Stimulated activated CD8-positive, alpha-beta memory T cell treated with anti-CD3 and anti-CD28 coated beads, Interleukin-15, amount 100 ng/mL, for 24 hours (primary cell): Measurements from ENCODE around the gene HYPK.

ENCODE experiments used
- DNase-seq: peaks from one replicate; pipeline ENCODE4 v3.0.0-alpha.2; 2020; ENCODE audit warnings: low read depth

Gene HYPK, protein sequence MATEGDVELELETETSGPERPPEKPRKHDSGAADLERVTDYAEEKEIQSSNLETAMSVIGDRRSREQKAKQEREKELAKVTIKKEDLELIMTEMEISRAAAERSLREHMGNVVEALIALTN

DNA sequence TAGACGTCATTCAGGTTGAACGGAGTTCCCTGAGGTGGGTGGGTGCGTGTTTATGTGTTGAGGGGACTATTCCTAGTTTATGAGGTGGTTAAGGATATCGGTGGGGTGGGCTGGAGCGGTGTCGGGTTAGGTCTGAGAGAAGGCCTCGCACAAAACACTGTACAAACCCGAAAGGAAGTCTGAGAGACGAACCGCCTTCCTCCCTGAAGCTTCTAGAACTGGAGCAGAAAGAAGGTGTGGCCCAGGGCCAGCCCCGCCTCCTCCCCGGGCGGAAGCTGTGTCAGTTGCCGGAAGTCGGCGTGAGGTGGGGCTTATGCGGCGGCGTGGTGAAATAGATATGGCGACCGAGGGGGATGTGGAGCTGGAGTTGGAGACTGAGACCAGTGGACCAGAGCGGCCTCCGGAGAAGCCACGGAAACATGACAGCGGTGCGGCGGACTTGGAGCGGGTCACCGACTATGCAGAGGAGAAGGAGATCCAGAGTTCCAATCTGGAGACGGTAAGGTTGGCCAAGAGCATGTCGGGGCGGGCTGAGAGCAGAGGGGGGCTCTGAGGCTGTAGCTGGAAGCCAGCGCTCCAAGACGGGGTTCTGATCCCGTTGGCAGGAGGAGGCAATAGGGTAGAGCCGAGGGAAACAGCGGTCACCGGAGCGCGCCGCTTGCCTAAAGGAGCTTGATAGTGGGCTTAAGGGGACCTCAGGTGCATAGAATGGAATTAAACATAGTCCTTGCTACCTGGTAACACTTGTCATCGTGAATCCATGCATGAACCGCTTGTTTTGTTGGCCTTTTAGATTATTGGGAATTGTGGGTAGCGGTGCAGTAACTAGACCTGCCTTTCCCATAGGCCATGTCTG lies at the start of gene HYPK:
HYPK (plus strand) TSS at position 314 of the 856 bp plus-strand sequence; CDS start at position 338, 24 bp downstream.
- peak; percentile 66 for DNase-seq

DNA sequence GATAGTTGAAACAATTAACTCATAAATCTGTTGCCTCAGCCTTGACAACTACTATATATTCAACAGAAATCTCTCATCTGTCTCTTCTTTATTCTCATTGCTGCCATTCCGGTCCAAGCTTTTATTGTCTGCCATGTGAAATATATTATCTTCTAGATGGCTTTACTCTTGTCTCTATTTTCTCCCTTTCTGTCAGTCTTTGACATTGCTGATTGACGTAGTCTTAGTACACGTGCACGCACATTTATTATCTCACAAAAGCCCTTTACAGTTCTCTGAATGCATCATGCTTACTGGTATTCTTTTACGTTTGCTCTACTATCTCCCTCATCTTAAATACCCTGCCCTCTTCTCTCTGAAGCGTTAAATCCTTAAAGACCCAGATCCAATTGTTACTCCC lies 48.5 kb upstream of the HYPK start:
- DNase-seq, result no peak

DNA sequence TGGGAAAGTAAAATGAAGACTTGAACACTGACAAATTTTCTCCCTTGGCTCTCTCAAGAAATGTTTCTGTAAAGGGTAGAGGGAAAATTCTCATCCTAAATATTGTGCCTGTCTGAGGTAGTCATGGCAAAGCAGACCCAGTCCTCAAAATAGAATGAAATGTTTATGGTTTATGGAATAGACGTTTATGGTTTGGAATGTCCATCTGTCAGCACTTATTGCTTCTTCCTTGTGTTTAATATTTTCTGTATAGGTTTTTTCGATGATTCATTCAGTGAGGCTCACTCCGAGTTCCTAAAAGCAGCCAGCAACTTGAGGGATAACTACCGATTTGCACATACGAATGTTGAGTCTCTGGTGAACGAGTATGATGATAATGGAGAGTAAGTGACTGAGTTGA lies 37.6 kb upstream of the HYPK start:
- no peak for DNase-seq

DNA sequence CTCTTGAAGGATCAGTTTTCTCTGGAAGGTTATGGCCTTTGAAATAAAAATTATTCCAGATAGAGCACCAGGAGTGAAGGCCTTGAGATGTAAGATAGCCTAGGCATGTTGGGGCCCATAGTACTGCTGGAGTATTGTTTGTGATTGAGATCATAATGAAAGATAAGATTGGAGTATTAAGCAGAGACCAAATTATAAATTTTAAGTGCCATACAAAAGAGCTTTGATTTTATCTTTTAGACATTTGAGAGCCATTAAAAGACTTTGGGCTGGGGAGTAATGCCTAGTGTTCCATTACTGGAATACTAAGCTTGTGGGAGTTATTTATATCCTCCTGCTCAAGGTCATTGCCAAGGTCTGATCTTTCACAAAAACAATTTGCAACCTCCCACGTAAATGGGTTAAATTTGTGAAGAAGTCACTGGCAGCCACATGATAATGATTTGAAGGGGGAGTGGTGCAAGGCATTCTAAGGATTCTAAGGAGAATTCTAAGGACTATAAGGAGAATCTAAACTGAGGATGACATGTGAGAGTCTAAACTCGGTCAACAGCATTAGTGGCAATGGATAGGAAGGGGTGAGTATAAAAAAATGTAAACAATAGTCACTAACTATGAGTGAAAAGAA lies 36.5 kb upstream of the HYPK start:
- no peak for DNase-seq

DNA sequence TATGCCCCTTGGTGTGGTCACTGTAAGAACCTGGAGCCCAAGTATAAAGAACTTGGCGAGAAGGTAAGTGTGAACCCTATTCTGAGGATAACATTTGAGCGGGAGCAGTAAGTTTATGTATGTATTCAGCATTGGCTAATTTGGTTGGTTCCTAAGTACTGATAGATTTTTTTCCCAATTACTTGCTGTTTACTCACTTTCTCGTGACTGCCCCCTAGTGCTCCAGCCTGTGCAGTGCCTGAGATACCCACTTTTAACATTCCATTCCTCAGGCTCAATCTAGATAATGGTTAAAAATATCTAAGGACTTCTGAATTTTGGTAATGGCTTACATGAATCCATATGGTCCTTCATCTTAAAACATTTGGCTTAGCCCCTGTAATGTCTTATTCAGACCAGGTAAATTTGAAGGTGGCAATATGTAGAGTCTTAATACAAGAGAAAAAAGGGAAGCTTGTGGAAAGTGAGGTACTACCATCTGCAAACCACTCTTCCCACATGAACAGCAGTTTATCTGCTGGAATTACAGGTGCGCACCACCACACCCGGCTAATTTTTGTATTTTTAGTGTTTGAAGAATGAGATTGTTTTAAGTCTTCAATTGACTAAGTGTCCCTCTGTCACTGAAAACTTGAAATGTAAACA lies 30.7 kb upstream of the HYPK start:
- no peak for DNase-seq

DNA sequence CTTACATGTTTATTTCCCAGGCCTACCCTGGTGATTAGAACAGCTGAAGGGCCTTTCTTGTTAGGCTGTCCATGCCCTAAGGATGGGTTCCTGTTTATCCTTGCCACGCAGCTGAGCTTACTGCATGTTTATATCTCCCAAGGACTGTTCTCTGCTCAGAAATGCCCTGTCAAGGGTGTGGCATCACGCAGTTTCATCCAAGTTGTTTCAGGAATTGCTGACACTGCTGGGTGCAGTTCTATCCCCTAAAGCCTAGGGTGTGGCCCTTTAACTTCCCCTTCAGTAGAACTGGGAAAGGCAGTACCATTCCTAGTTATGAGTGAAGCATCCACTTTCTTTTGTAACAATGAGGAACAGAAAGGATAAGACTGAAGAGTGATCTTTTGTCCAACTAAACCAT lies 28.6 kb upstream of the HYPK start:
- DNase-seq, result no peak

DNA sequence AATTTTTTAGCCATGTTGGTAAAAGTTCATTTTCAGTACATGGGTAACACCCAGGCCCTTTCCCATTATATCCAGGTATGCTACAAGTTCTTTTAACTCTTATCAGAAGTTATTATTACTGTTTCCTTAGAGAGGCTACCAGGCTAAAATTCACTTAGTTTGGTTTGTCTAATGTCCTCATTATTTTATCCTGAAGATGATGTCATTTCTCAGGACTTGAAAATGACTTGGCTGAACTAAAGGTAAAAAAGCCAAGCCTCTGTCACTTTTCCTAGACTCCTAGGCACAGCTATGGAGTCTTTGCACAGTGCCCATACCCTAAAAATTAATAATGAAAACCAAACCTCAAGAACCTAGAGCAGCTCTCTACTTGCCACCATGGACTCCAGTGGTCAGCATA lies 27.8 kb upstream of the HYPK start:
- no peak for DNase-seq

DNA sequence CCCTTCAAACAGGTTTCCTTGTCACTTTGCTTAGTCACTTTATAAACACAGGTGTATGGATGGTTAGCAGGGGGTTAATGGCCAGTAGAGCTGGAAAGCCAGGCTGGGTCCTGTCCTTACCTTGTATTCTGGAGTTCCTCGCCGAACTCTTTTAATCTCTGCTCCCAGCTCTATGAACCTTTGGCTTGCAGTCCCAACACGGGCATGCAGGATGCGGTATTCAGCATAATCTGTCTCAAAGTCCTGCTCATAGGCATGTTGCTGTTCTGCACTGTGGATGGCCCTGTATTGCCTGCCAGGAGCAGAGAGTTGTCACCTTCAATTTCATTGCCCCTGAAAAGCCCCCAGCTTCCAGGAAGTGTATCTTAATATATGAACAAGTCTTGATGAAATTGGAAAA lies 26.3 kb upstream of the HYPK start:
- no peak for DNase-seq

DNA sequence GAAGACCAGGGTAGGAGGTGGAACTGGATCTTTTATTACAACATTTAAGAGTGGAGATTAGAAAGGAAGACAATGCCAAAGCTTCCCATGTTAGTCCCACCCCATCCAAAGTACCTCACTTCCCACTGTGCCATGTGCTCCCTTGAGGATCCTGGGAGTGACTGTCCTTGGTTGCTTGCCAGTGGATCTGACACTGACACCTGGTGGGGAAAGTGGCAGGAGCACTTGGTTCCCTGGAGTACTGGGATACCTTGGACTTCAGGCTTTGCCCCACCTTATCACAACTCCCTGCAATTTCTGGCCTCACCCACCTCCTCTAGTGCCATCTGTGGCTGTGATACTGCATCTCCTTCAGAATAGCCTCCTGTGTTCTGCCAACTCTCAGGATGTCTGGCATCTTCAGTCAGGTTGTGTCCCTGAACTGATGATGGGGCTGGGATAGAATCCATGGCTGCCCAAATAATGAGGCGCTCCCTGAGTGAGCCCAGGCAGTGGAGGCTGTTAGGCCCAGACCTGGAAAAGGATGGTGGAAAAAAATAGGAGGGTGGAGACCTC lies 24.9 kb upstream of the HYPK start:
- DNase-seq, result no peak

DNA sequence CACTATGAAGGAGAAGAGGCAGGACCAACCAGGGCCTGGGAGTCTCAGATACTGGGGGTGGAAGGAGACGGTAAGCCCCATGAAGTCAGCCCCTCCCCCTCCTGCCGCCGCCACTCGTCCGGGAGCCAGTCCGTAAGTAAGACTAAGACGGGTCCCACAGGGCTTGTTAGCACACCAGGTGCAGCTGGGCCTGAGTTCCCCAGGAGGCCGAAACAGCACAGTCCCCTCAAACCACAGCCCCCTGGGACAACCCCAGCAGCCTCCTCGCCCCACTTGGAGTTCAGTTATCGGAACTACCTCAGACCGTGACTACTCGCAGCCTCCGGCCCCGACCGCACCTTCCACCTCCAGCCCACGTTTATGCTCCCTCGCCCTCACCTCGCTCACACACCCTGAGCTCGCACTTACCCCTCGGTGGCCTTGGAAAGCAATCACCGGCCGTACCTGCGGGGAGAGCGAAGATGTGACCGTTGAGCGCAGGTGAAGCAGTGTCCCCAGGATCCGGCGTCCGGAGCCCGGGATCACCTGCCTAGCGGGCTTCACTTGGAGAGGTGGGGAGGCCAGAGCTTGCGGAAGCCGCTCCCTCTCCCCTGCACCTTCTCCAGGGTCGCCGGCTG lies 24.2 kb upstream of the HYPK start:
- DNase-seq, result no peak

DNA sequence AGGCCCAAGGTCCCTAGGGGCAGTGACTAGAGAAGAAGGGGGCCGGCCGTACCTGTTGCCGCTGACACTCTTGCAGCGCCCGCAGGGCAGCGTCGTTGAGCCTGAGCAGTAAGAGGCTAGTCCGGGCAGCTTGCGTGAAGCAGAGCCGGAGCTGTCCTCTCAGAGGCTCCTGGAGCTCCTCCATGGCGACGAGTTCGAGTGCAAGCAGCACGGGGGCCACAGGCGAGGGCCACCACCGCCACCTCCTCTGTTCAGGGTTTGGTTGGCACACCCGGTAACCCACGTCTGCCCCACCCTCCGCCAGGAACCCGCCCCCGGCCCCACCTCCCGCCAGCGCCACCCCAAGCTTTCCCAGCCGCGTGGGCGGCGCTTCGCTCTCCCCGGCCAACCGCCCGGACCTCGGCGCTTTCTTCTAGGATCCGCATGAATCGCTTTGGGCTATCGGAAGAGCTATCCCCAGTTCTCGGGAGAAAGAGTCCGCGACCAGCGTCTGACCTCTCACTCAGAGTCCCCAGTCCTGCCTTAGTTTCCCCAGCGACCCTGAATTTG lies 23.6 kb upstream of the HYPK start, which contains the start of gene ELL3:
ELL3 (minus strand) TSS at position 249 of the 549 bp plus-strand sequence; CDS start at position 184, 65 bp downstream.
- DNase-seq, result peak; percentile 48

DNA sequence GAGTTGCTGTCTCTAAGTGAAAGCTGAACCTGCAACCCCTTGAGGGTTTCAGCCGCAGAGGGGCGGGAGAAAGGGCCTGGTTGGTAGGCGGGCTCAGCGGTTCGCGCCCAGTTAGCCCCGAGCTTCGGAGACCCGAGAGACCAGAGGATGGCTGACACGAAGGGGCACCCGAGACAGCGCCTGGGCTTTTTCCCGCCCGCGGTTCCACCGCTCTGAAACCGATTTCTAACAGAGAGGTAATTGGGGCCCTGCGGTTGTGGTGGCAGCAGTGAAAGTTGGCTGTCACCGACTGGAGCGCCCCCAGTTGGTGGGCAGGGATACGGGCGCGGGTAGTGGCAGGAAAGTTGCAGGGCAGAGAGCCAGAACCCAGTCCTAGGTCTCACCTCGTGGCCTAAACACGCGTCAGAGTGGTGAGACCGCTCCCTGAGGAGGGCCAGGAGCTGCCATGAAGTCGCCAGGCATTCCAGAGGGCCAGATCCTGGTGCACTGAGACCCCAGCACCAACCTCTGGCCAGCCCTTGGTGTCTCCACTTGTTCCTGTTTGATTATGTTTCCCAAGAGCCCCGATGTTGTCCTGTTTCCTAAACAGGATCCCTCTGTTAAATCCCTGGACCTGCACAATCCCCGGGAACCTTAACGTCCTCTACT lies 23.0 kb upstream of the HYPK start:
- peak; percentile 62 for DNase-seq

DNA sequence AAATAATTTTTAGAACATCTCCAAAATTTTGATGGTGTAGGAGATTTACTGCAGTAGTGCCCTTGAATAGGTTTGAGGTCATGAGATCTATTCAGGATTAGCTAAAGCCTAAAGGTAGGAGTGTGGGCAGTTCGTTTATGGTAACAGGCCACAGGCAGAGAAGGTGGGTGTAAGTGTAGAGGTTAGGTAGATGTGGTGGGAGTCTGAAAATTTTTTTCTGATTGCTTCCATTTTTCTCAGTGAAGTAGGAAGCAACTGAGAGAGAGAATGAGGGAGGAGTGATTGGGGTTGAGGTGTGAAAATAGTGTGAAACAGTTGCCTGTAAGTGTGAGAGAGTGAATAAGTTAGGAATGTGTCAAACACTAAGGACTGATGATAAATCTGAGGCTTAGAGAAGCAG lies 21.4 kb upstream of the HYPK start:
- no peak for DNase-seq

DNA sequence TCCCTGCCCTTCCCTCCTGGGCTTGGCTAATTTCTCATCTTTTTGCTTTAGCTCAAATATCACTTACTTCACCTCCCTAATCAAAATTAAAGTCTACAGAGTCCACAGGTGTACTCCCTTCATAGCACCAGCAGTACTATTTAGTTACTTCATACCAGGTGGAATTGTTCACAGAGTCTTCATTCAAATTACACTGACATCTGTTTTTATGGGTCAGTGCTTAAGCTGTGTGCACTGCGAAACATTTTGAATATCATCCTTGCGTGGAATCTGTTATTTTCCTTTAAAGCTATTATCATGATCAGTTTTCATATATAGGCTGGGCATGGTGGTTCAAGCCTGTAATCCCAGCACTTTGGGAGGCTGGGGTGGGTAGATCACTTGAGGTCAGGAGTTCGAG lies 11.0 kb upstream of the HYPK start:
- DNase-seq, result no peak

DNA sequence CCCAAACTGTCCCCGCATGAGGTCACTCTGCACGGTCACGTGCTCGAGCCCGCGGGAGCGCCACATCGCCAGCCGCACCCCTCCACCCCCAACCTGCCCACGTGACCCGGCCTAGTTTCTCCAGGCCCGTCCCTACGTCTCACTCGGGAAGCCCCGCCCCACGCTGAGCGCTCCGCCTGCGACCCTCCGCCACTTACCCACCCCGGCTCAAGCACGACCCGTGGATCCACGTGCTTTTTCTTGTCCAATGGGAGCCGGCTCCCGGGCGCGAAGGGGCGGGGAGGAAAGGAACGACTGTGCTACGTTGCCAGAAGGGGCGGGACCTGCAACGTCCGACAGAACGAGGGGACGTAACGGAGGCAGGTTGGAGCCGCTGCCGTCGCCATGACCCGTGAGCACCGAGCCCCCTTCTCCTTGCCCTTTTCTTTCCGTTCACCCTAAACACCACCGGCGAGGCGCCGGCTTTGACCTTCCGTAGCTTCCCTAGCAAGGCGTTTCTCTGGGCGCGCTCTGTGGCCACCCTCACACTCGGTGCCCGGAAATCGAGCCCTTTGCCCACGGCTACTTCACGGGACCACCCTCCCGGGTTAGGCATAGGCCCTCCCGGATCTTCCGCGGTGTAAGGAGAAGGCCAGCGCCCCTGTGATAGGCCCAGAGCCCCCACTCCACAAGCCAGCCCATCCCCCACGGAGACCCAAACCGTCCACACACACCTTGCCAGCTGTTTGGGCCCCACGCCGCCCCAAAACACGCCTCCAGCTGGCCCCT lies 8.2 kb upstream of the HYPK start, which contains the start of gene SERF2:
SERF2 (plus strand) TSS at position 328 of the 768 bp plus-strand sequence; CDS start at position 385, 57 bp downstream.
- peak; percentile 96 for DNase-seq

DNA sequence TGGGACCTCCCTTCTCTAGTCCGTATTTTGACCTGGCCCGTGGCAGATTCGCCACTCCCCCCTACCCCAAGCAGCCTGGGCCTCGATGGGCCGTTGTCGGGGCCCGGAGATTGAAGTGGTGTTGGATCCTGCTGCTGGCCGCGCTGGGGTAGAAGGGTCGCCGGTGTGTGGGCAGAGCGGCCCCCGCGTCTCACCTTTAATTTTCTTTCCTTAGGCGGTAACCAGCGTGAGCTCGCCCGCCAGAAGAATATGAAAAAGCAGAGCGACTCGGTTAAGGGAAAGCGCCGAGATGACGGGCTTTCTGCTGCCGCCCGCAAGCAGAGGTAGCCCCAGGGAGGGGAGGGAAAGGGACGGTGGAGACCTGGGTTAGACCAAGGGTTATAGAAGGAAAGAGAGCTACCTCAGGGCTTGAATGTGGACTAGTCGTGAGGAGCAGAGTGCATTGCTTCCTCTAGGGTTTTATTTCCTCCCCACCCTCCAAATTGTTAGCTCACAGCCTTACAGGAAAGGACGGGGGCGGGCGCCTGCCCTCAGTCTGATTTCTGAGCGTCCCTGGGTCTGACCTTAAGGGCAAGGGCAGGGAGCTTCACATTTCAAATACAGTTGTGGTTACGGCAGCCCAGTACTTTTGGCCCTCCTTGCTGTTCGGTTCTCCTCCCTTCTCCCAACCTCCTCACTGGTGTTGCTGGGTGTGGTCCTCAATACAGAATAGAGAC lies 7.5 kb upstream of the HYPK start:
- no peak for DNase-seq

DNA sequence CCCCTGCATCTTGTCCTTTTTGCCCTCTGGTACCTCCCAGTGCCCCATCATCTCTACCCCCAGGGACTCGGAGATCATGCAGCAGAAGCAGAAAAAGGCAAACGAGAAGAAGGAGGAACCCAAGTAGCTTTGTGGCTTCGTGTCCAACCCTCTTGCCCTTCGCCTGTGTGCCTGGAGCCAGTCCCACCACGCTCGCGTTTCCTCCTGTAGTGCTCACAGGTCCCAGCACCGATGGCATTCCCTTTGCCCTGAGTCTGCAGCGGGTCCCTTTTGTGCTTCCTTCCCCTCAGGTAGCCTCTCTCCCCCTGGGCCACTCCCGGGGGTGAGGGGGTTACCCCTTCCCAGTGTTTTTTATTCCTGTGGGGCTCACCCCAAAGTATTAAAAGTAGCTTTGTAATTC lies 6.8 kb upstream of the HYPK start:
- no peak for DNase-seq

DNA sequence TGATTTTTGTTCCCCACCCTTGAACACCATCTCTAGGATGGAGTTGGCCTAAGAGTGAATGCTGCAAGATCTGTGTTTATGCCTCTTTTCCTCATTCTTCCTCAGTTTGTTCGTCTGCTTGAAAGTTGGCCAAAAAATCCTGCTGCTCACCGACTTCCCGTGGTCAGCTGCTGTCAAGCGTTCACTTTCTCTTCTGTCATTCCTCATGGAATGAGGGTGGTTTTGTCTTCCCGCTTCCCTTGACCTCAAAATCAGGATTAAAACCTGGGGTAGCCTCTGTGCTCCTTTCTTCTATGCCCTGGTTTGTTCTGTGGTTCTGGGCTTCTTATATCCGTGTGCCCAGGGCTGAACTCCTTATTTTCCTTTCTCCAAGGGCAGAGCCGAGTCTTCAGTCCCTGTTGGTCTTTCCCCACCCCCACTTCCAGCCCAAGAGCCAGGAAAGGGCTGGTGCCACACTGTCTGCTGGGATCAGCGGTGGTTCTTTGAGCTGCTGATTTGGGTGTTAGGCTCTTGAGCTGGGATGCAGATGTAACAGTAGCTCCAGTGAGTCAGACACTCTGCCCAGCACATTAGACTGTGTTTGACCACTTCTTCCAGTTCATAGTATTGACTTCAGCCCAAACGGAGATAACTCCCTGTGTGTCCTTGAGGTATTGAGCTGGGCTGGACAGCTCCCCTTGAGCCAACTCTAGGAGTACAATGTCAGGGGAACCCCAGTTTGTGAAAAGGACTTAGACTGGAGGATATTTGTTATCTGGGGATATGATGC lies 5.9 kb upstream of the HYPK start:
- DNase-seq, result no peak

DNA sequence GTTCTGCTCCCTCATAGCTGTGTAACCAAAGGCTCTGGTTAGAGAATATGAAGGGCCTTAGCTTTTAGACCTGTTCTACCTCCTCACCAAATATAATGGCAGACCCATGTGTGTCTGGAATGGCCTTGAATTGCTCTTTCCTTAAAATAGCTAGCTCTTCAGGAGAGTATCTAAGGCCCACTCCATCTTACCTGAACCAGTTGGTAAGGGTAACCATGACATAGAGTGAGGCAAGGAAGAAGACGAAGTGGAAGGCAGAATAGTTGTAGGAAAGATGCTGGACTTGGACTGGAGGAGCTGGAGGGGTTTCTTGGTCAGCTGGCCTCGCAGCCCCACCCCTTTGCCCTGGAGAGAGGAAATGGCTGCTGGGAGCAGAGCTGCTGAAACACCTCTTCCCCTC lies 5.2 kb upstream of the HYPK start:
- no peak for DNase-seq
